GM12892 (cell line): Measurements from ENCODE around the gene AP4S1.
"Not testable (repeated sequence)": the region's sequence is repeated elsewhere in the genome, so short reads cannot be mapped to it uniquely, and the experiment has no call there.

ENCODE experiments used
- POLR2A ChIP-seq: IDR thresholded peaks from 2 replicates; pipeline ENCODE4 v1.6.1; 2011; ENCODE audit warnings: low read depth, low read length, control low read depth
- POLR2AphosphoS5 ChIP-seq: IDR thresholded peaks from 2 replicates; pipeline ENCODE4 v1.6.1; 2011; ENCODE audit warnings: low read depth, low read length, control low read depth
- TAF1 ChIP-seq: IDR thresholded peaks from 2 replicates; pipeline ENCODE4 v1.6.1; 2011; ENCODE audit warnings: low read depth, mild to moderate bottlenecking, control low read depth, low read length, borderline replicate concordance

DNA sequence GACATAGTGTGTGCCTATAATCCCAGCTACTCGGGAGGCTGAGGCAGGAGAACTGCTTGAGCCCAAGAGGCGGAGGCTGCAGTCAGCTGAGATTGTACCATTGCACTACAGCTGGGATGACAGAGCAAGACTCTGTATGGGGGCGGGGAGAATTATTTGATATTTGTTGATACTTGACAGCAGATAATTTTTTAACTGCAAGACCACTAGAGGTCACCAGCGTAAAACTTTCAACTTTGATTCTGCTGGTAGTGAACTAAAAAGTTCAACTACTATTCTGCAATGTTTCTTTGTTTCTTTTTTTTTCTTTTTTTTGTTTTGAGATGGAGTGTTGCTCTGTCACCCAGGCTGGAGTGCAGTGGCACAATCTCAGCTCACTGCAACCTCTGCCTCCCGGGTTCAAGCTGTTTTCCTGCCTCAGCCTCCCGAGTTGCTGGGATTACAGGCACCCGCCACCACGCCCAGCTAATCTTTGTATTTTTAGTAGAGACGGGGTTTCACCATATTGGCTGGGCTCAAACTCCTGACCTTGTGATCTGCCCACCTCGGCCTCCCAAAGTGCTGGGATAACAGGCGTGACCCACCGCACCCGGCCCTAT is 45.2 kb upstream of the AP4S1 start:
- TF ChIP-seq POLR2A, POLR2AphosphoS5, TAF1: not testable (repeated sequence)
